ENCODE data around the gene TCEANC.

GRCh38 chrX:13689741-13690211, 36.8 kb downstream of the TCEANC start:
- TF ChIP-seq SP1 (IDR thresholded peaks at IDR 0.05) (no peak), BHLHE40 (IDR thresholded peaks at IDR 0.05; ENCODE audit: borderline replicate concordance) (no peak), HDGF (IDR thresholded peaks at IDR 0.05; ENCODE audit: borderline replicate concordance) (no peak), NFRKB (IDR thresholded peaks at IDR 0.05) (no peak), PKNOX1 (IDR thresholded peaks at IDR 0.05) (no peak), CTBP1 (IDR thresholded peaks at IDR 0.05; ENCODE audit: borderline replicate concordance) (no peak), ZNF384 (IDR thresholded peaks at IDR 0.05) (peak; percentile 80), ARNT (IDR thresholded peaks at IDR 0.05) (no peak)

All from HEK293T (cell line).